Panc1 (cell line): Measurements from ENCODE around the gene TUBB2B. TPM values are rescaled to one million over a fixed set of nuclear protein-coding genes. Genes with fewer than 3 reads are reported as not detected.

Source experiments
- ATAC-seq: fragments of 200-7000 bp; cut with Tn5 transposase; 2 replicates; pipeline ENCODE4 v1.9.1; 2020; ENCODE audit warnings: mild to moderate bottlenecking, moderate library complexity
- BruUV-seq: library from RNA; stranded (reverse); fragments of 400-500 nt; replicated peaks from 2 replicates; lab custom pipeline; 2021; lab: Mats Ljungman, UMichigan
- CTCF ChIA-PET: fragments of 300-600 bp; sonication (Branson Sonifier 250); formaldehyde crosslinking; loops from one replicate; lab custom pipeline; 2022; ENCODE audit warnings: antibody characterized with exemption; lab: Charles Lee
- POLR2A ChIA-PET: fragments of 300-600 bp; sonication (Branson Sonifier 250); formaldehyde crosslinking; loops from one replicate; lab custom pipeline; 2022; ENCODE audit warnings: antibody characterized with exemption; lab: Charles Lee
- DNase-seq: peaks from one replicate; pipeline ENCODE4 v3.0.0-alpha.2; 2010; ENCODE audit warnings: low read depth, low spot score
- H3K27ac ChIP-seq: 2 replicates; pipeline ENCODE4 v1.5.1; 2011; ENCODE audit warnings: mild to moderate bottlenecking, low read length, inconsistent platforms
- H3K27me3 ChIP-seq: fragments of 200-500 bp; sonication (Bioruptor generic); 2 replicates; pipeline ENCODE4 v1.6.0; 2014; ENCODE audit warnings: low read length, inconsistent platforms; ENCODE audit not compliant: control insufficient read depth, insufficient read depth
- H3K36me3 ChIP-seq: fragments of 200-500 bp; sonication (Bioruptor generic); 2 replicates; pipeline ENCODE4 v1.5.1; 2014; ENCODE audit warnings: inconsistent platforms, mild to moderate bottlenecking, low read length, moderate library complexity; ENCODE audit not compliant: control insufficient read depth, insufficient read depth
- H3K4me1 ChIP-seq: 2 replicates; pipeline ENCODE4 v1.5.1; 2011; ENCODE audit warnings: inconsistent platforms, mild to moderate bottlenecking, low read length, moderate library complexity; ENCODE audit not compliant: control insufficient read depth, insufficient read depth
- H3K4me3 ChIP-seq, 2 experiments: 2 replicates each; pipeline ENCODE4 v1.5.1; 2011 to 2012; ENCODE audit warnings: low read depth in 2 of 2, low read length in 2 of 2, mild to moderate bottlenecking in 2 of 2, inconsistent platforms in 1 of 2, moderate library complexity in 1 of 2
- H3K9me3 ChIP-seq: fragments of 200-500 bp; sonication (Bioruptor generic); 2 replicates; pipeline ENCODE4 v1.5.1; 2014; ENCODE audit warnings: low read depth, mild to moderate bottlenecking, inconsistent platforms, low read length, moderate library complexity; ENCODE audit not compliant: control insufficient read depth, insufficient read depth
- POLR2AphosphoS5 ChIP-seq: IDR thresholded peaks from 2 replicates; pipeline ENCODE4 v1.6.1; 2012; ENCODE audit warnings: mild to moderate bottlenecking, low read depth, low read length, moderate library complexity
- SIN3A ChIP-seq: IDR thresholded peaks from 2 replicates; pipeline ENCODE4 v1.6.1; 2012; ENCODE audit warnings: low read depth, mild to moderate bottlenecking, low read length, moderate library complexity, borderline replicate concordance; ENCODE audit not compliant: insufficient read depth
- TCF7L2 ChIP-seq: IDR thresholded peaks from 2 replicates; pipeline ENCODE4 v1.6.1; 2011; ENCODE audit warnings: mild to moderate bottlenecking, low read depth, low read length, inconsistent platforms
- in situ Hi-C: cut with HindIII; loops from 2 replicates; pipeline ENCODE4 v1.10.0; 2016; ENCODE audit warnings: low sequenced_read_pairs, low pct_unique_long_range_greater_than_20kb
- intact Hi-C: fragments of 100-400 bp; cut with micrococcal nuclease; formaldehyde crosslinking; loops from one replicate; pipeline ENCODE4 v1.10.0; 2022; ENCODE audit not compliant: unreplicated experiment
- total RNA-seq: library from RNA; stranded (reverse); gene quantifications from one replicate; pipeline ENCODE4 v1.2.1, GENCODE V29; 2021; ENCODE audit not compliant: unreplicated experiment
- TF ChIP-seq, protein P1 (sequence below): fragments of 450-650 bp; IDR thresholded peaks from 2 replicates; pipeline ENCODE4 v1.5.1; 2017; ENCODE audit warnings: mild to moderate bottlenecking
- TF ChIP-seq, protein P2 (sequence below), 2 experiments: IDR thresholded peaks; 2 replicates each; pipeline ENCODE4 v1.6.1; 2011 to 2012; ENCODE audit warnings: low read depth in 2 of 2, control low read depth in 1 of 2, low read length in 1 of 2, mild to moderate bottlenecking in 1 of 2, moderate library complexity in 1 of 2; ENCODE audit not compliant: insufficient read depth in 1 of 2

Gene TUBB2B
- total RNA-seq, 1 experiment from 2014 or later: 22.7 TPM

DNA sequence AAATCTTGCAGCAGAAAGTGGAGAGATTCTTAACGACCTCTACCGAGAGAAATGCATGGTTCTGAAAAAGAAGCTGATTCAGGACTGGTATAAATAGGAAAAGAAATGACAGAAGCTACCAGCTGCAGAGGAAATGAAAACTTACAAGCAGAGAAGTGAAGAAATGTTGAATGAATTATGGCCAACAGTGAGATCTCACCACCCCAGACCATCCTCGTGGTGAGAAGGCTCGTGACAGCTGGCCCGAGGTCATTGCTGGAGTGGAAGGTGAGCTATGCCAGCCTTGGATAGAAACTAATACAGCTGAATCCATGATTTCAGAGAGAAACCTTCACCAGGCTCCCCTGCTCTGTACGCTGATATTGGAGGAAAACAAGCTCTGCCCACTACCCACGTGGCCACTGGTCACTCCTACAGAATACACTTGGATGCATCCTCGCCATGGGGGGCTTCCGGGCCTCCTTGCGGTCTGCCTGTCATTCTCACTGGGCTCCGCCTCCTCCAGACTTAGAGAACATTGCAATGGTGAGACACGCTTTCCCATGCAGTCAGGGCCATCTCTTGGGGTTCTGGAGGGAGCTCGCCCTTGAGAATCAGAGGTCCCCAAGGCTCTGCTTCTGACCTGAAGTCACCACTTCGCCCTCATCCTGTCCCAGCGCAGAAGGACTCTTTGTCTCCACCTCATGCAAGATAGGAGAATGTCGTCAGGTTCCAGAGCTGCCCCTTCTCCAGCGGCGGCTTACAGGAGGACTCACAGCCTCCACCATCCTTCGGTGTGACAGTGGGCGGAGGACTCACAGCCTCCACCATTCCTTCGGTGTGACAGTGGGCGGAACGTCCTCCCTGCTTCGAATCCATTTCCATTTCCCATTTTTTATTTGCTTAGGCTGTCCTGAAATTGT is 10.6 kb upstream of the TUBB2B start:
- Histone ChIP-seq H3K27ac (no peak overlapping the region), H3K36me3 (no peaks in the 10 kb centered on the region), H3K4me1 (no peaks in the 10 kb centered on the region), H3K4me3 (no peak overlapping the region), H3K9me3 (no peaks in the 10 kb centered on the region), H3K27me3 (no peaks in the 10 kb centered on the region)
- ChIA-PET CTCF (interaction anchor here (0.9 to 1.5 kb wide), 2 partner anchors 9 to 13 kb away, joined by 3 to 4 read pairs; no protein-coding TSS in a partner anchor), POLR2A (interaction anchor here (0.6 kb wide), 1 partner anchor 10 kb away, joined by 3 read pairs; no protein-coding TSS in a partner anchor)
- ATAC-seq: no peak
- in situ Hi-C loops: no loop called here
- DNase-seq: no peak
- BruUV-seq: no TSS peak
- intact Hi-C loops: loop anchor here (10.0 kb wide), 1 partner anchor 73 kb away; no protein-coding TSS in a partner anchor
- TF ChIP-seq TCF7L2 (no peak), SIN3A (no peak)
- TF ChIP-seq, protein P1, sequence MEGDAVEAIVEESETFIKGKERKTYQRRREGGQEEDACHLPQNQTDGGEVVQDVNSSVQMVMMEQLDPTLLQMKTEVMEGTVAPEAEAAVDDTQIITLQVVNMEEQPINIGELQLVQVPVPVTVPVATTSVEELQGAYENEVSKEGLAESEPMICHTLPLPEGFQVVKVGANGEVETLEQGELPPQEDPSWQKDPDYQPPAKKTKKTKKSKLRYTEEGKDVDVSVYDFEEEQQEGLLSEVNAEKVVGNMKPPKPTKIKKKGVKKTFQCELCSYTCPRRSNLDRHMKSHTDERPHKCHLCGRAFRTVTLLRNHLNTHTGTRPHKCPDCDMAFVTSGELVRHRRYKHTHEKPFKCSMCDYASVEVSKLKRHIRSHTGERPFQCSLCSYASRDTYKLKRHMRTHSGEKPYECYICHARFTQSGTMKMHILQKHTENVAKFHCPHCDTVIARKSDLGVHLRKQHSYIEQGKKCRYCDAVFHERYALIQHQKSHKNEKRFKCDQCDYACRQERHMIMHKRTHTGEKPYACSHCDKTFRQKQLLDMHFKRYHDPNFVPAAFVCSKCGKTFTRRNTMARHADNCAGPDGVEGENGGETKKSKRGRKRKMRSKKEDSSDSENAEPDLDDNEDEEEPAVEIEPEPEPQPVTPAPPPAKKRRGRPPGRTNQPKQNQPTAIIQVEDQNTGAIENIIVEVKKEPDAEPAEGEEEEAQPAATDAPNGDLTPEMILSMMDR: no peak
- TF ChIP-seq, protein P2, sequence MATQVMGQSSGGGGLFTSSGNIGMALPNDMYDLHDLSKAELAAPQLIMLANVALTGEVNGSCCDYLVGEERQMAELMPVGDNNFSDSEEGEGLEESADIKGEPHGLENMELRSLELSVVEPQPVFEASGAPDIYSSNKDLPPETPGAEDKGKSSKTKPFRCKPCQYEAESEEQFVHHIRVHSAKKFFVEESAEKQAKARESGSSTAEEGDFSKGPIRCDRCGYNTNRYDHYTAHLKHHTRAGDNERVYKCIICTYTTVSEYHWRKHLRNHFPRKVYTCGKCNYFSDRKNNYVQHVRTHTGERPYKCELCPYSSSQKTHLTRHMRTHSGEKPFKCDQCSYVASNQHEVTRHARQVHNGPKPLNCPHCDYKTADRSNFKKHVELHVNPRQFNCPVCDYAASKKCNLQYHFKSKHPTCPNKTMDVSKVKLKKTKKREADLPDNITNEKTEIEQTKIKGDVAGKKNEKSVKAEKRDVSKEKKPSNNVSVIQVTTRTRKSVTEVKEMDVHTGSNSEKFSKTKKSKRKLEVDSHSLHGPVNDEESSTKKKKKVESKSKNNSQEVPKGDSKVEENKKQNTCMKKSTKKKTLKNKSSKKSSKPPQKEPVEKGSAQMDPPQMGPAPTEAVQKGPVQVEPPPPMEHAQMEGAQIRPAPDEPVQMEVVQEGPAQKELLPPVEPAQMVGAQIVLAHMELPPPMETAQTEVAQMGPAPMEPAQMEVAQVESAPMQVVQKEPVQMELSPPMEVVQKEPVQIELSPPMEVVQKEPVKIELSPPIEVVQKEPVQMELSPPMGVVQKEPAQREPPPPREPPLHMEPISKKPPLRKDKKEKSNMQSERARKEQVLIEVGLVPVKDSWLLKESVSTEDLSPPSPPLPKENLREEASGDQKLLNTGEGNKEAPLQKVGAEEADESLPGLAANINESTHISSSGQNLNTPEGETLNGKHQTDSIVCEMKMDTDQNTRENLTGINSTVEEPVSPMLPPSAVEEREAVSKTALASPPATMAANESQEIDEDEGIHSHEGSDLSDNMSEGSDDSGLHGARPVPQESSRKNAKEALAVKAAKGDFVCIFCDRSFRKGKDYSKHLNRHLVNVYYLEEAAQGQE (IDR thresholded peaks at IDR 0.05; ENCODE audit: insufficient read depth in 1 of 2, low read depth in 2 of 2, low read length in 1 of 2): no peak

DNA sequence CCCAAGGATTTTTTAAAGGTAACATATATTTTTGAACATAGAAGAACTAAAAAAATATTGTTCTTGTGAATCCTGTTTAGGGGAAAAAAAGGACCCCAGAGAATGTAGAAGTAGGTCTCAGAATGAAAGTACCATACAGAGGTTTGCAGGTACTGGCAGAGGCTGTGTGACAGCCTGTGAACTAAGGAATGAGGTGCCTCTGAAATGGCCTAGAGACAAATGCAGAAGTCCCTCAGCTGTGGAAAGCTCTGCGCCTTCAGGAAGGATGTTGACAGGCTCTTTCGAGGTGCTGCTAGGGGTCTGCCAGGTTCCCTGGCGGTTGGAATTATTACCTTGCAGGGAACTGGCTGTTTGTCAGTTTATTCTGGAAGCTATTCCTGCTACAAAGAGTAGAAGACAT is 8.6 kb upstream of the TUBB2B start:
- H3K27ac ChIP-seq: no peak overlapping the region
- ChIA-PET CTCF (no interaction called here), POLR2A (no interaction called here)
- in situ Hi-C loops: no loop called here
- BruUV-seq: no TSS peak
- no peak for ATAC-seq
- H3K4me1 ChIP-seq: no peaks in the 10 kb centered on the region
- intact Hi-C loops: loop anchor here (10.0 kb wide), 1 partner anchor 71 kb away; no protein-coding TSS in a partner anchor
- H3K36me3 ChIP-seq: no peaks in the 10 kb centered on the region
- TF ChIP-seq, protein P1: no peak
- TF ChIP-seq TCF7L2 (no peak), POLR2AphosphoS5 (no peak), SIN3A (no peak)
- TF ChIP-seq, protein P2 (IDR thresholded peaks at IDR 0.05; ENCODE audit: insufficient read depth in 1 of 2, low read depth in 2 of 2, low read length in 1 of 2): no peak
- H3K27me3 ChIP-seq: no peaks in the 10 kb centered on the region
- H3K9me3 ChIP-seq: no peaks in the 10 kb centered on the region
- no peak for DNase-seq
- H3K4me3 ChIP-seq: no peak overlapping the region
